Measurements from ENCODE around the gene NEK5.
A peak's percentile ranks its signal among the peaks of the same experiment; 100 is the strongest.

NEK5 gene

DNA sequence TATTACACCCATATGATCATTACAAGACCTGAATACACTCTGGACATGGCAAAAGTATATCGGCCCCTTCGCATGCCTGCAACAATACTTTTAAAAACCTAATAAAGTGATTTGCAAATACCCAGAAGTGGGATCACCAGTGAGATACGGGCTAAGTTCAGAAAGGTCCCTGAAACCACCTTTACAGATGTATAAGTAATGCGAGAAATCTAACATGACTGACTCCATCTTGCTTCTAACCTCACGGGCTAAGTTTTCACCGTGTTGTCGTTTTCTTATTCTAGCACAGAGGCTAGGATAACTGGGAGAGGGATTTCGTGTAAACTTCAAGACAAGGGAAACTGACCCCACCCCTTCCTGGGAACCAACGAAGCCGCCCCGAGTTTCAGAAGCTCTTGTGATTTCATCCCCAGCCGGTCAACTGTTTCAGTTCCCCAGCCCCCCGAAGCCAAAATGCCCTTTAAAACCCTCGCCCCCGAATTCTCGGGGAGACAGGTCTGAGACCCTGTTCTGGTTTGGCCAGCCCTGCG, 29.8 kb upstream of the NEK5 start:
- TF ChIP-seq ZFX (IDR thresholded peaks at IDR 0.05) (no peak), CTCF (conservative IDR thresholded peaks at IDR 0.05) (no peak)
- peak overlapping the region; percentile 84 for H3K27ac ChIP-seq

- H3K27ac ChIP-seq = no peak overlapping the region
- no peak for TF ChIP-seq ZFX (IDR thresholded peaks at IDR 0.05)
- no peak for TF ChIP-seq CTCF (conservative IDR thresholded peaks at IDR 0.05)
Measured at GRCh38 chr13:52156724-52157261, 27.9 kb upstream of the NEK5 start.

- TF ChIP-seq CTCF (conservative IDR thresholded peaks at IDR 0.05) (no peak), ZFX (IDR thresholded peaks at IDR 0.05) (no peak)
- H3K27ac ChIP-seq = no peak overlapping the region
Measured at GRCh38 chr13:52155177-52155576, 26.3 kb upstream of the NEK5 start.

DNA sequence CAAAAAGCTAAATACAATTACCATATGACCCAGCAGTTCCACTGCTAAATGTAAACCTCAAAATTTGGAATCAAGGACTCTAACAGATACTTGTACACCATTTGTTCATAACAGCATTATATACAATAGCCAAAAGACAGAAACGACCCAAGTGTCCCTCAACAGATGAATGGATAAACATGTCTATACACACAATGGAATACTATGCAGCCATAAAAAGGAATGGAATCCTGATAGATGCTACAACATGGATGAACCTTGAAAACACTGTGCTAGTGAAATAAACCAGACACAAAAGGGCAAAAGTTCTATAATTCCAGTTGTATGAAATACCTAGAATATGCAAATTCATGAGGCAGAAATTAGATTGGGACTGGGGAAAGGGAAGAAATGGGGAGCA, 18.4 kb upstream of the NEK5 start:
- no peak overlapping the region for H3K27ac ChIP-seq
- TF ChIP-seq CTCF (conservative IDR thresholded peaks at IDR 0.05) (no peak), ZFX (IDR thresholded peaks at IDR 0.05) (no peak)

GRCh38 chr13:52141299-52141698, 12.4 kb upstream of the NEK5 start:
- no peak overlapping the region for H3K27ac ChIP-seq
- no peak for TF ChIP-seq ZFX (IDR thresholded peaks at IDR 0.05)
- TF ChIP-seq CTCF (conservative IDR thresholded peaks at IDR 0.05) = no peak

- TF ChIP-seq ZFX (IDR thresholded peaks at IDR 0.05) = no peak
- TF ChIP-seq CTCF (conservative IDR thresholded peaks at IDR 0.05) = no peak
- no peak overlapping the region for H3K27ac ChIP-seq
Measured at GRCh38 chr13:52137489-52137888, 8.6 kb upstream of the NEK5 start.

GRCh38 chr13:52136763-52137162, 7.9 kb upstream of the NEK5 start:
- TF ChIP-seq ZFX (IDR thresholded peaks at IDR 0.05) (no peak), CTCF (conservative IDR thresholded peaks at IDR 0.05) (no peak)
- no peak overlapping the region for H3K27ac ChIP-seq

Data from C4-2B (cell line).